GM18505 (cell line): ENCODE data around the gene GOLGA8B.
"Not testable (repeated sequence)": the region's sequence is repeated elsewhere in the genome, so short reads cannot be mapped to it uniquely, and the experiment has no call there.

Source experiments
- ATAC-seq: cut with Tn5 transposase; IDR thresholded peaks from one replicate; pipeline ENCODE4 v1.9.1; 2021; ENCODE audit not compliant: unreplicated experiment
- POLR2A ChIP-seq: IDR thresholded peaks from 4 replicates; pipeline ENCODE4 v1.6.1; 2011; ENCODE audit warnings: borderline replicate concordance; ENCODE audit not compliant: insufficient read depth, insufficient read length; ENCODE audit errors: extremely low read depth

The GOLGA8B gene

DNA sequence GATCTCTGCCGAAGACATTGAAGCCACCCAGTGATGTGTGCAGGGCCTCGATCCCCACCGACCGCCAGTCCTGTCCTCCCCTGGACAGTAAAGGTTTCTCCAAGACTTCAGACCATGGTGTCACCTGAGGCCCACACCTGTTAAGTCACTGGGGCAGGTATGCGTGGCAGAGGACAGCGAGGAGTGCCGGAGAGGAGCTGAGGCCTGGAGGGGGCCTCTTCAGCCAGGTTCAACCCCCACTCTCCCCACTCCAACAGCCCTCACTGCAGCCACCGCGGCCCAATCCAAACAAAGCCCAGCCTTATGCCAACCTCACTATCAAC lies 2.4 kb downstream of the GOLGA8B start:
- no peak for ATAC-seq
- no peak for TF ChIP-seq POLR2A

GRCh38 chr15:34580251-34581042 lies 3.0 kb downstream of the GOLGA8B start:
- ATAC-seq, result not testable (repeated sequence)

DNA sequence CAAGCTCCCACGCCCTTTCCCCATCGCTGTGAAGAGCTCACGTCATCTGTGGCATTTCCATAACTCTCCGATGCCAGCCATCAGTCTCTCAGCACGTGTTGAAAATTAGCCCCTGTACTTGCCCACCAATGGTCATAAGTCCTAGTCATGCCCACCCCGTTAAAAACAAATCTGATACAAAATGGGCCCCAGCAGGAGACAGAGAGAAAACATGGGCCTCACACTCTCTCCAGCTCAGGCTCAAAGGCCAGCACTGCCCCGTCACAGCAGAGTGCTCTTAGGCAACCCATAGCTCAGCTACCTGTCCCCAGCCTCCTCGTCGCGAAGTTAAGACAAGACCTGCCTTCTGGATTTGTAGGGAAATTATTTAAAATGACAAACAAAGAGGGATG lies 5.2 kb downstream of the GOLGA8B start:
- no peak for ATAC-seq
- no peak for TF ChIP-seq POLR2A

DNA sequence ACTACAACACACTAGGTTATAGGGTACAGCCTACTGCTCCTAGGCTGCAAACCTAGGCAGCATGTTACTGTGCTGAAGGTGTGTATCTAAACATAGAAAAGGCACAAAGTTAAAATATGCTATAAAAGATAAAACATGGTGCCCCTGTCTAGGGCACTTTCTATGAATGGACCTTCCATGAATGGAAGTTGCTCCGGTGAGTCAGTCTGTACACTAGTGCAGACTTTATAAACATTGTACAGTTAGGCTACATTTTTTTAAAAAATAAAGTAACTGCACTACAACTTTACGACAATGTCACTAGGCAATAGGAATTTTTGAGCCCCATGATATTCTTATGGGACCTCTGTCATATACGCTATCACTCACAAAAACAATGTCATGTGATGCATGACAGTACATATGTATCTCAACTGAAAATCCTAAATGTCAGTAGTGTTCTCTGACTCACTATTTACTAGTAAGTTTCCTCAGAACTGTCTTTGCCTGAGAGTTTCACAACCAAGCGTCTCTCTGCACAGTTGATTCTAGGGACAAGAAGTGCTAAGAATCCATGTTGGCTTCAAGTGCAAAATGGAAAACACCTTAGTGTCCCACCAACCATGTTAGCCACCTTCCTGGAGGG lies 5.7 kb downstream of the GOLGA8B start:
- not testable (repeated sequence) for ATAC-seq

- ATAC-seq, result not testable (repeated sequence)
Observed at GRCh38 chr15:34575035-34575434, 8.4 kb downstream of the GOLGA8B start.

- not testable (repeated sequence) for ATAC-seq
Observed at GRCh38 chr15:34572921-34573320, 10.5 kb downstream of the GOLGA8B start.

DNA sequence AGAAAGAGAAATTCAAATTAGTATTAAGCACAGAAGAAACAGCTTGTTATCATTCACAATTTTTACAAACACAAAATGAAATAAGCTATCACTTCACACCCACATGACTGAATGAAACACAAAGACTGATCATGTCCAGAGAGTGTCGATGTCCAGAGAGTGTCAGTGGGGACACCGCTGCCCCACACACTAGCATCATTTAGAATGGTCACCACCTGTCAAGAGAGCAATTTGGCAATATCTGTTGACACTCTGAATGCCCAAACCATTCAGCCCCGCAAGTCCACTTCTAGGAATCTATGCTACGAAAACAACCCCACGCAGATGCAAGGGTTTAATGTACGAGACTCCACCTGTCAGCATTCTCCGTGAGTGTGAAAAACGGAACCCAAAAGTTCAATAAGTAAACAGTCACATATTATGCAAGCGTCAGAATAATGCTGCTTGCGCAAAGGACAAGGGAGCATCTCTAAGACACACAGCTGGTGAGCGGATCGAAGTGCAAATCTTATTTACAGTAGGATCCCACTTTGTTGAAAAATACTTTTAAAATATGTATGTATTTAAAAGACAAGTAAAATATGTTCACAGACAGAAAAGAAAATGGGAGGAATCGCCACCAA lies 11.3 kb downstream of the GOLGA8B start:
- ATAC-seq, result not testable (repeated sequence)

DNA sequence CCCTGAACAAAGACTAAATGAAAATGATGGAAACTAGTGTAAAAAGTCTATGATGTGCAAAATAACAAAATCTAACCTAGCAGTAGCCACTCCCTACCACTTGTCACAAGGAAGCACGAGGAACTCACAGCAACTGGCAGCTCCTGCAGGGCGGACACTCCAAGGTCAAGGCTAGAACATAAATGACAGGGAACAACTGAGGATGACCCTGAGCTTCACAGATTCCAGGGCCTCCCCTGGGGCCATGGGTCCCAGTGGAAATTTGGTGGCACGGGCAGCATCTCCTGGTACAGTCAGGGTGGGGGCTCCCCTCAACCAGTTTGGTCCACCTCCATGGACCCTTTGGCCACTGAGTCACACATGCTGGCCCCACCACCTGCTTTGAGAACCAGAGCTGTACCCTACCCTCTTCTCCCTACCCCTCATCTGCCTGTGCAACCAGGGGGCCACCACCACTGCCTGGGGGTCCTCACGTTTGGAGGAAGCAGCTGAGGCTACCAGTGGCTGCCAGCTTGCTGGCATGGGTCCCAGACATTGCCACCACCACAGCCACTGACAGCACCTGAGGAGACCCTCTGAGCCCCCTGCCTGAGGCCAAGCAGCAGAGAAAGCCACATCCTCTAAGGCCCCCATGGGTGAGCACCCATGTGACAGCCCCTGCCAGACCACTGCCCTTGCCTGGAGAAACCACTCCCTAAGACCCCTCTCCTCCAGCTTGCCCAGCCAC lies 13.6 kb downstream of the GOLGA8B start:
- ATAC-seq, result not testable (repeated sequence)

GRCh38 chr15:34567174-34567573 lies 16.3 kb downstream of the GOLGA8B start:
- ATAC-seq, result not testable (repeated sequence)

- ATAC-seq, result not testable (repeated sequence)
Observed at GRCh38 chr15:34564711-34565110, 18.7 kb downstream of the GOLGA8B start.

DNA sequence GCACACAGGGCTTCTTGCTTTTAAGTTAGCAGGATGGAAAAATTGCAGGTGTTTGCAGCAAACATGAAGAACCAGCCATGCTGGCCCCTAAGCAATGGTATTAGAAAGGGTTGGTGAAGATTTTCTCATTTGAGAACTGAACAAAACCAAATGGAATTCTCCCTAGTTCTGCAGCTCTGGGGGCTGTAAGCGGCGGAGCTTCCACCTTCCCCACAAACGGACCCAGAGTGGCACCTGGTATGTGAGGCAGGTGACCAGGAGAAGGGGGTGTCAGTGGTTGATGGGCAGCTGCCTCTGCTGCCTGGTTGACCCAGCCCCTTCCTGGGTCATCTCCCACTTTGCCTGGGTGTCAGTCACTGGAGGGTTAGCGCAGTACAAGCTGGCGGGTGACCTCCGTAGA lies 22.6 kb downstream of the GOLGA8B start:
- ATAC-seq, result not testable (repeated sequence)

DNA sequence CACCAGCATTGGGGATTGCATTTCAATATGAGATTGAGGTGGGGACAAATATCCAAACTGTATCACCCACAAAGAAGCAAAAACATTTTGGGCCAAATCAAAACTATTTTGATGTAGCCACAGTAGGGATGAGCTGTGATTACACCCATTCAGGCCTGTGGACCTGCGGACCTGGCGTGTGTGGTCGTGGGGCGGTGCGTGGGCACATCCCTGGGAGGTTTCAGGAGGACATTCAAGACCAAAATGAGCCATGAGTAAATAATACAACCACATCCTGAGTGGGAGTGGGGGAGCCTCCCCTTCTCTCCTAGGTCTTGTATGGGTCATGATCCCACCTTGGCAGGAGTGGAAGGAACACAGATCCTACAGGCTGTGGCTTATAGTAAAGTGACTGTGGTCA lies 23.7 kb downstream of the GOLGA8B start:
- ATAC-seq, result not testable (repeated sequence)

DNA sequence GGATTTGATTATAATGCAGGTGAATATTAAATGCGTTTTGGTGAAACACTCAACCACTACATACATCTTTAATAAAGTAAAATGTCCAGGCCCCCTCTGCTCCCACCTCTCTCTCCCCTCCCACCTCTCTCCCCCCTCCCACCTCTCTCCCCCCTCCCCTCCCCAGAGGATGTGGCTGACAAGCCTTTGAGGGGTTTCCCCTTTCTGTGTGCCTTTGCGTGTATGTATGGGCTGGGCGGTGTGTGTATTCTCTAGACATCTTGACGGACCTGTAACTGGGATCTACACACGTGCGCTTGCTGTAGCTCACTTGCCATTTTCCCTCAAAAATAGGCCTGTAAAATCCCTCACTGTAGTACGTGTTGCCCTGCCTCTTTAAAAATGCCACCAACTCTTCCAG lies 28.3 kb downstream of the GOLGA8B start:
- ATAC-seq, result not testable (repeated sequence)

GRCh38 chr15:34554716-34555115 lies 28.7 kb downstream of the GOLGA8B start:
- ATAC-seq, result not testable (repeated sequence)

- ATAC-seq, result not testable (repeated sequence)
Observed at GRCh38 chr15:34554126-34554525, 29.3 kb downstream of the GOLGA8B start.

DNA sequence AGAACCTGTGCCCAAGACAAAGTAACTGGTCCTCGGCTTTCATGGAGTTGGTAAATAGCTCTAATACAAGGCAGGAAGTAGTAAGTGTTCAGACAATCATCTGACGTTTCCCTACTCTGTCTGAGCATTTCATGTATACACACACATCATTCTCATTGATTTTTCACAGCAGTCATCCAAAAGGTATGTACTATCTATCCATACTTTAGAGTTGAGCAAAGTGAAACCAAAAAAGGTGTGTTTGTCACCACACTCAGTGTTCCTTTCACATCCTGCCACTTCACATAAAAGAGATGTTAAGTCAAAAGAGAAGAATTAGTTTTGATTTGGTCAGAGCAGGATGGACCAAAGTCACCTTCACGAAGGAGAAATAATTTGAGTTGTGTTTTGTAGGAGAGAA lies 33.3 kb downstream of the GOLGA8B start:
- ATAC-seq, result not testable (repeated sequence)

- ATAC-seq, result not testable (repeated sequence)
Observed at GRCh38 chr15:34549381-34549809, 34.1 kb downstream of the GOLGA8B start.

- not testable (repeated sequence) for ATAC-seq
Observed at GRCh38 chr15:34543860-34544649, 39.4 kb downstream of the GOLGA8B start.

GRCh38 chr15:34535857-34536256 lies 47.6 kb downstream of the GOLGA8B start:
- not testable (repeated sequence) for ATAC-seq
